Measurements from ENCODE around the gene PCSK7. TPM values are rescaled to one million over a fixed set of nuclear protein-coding genes. Genes with fewer than 3 reads are reported as not detected.
"Not testable (repeated sequence)": the region's sequence is repeated elsewhere in the genome, so short reads cannot be mapped to it uniquely, and the experiment has no call there.

The PCSK7 gene
- total RNA-seq, 1 donor from 2014 or later: 67.0 TPM

DNA sequence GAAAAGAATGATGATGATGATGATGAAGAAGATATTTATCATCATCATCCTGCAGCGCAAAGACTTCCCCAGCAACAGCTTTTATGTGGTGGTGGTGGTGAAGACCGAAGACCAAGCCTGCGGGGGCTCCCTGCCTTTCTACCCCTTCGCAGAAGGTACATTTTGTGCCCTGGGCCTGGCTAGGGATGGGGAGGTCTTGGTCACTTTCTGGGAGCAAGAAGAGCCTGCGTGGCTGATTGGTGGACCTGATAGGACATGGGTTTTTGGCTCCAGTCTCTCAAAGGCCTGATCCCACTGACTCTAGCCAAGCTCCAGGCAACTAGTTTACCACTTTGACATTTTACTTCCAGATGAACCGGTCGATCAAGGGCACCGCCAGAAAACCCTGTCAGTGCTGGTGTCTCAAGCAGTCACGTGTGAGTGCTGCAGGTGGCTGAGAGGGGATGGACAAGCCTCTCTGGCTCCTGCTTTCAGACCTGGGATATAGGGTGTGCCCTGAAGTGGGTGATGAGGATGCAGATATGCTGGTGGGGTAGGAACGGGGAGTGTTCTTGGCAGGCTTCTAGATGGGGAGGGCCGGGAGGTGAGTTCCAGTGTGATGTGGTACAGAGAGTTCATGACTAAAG, 48.0 kb downstream of the PCSK7 start:
- DNase-seq (ENCODE audit: low spot score): no peak

DNA sequence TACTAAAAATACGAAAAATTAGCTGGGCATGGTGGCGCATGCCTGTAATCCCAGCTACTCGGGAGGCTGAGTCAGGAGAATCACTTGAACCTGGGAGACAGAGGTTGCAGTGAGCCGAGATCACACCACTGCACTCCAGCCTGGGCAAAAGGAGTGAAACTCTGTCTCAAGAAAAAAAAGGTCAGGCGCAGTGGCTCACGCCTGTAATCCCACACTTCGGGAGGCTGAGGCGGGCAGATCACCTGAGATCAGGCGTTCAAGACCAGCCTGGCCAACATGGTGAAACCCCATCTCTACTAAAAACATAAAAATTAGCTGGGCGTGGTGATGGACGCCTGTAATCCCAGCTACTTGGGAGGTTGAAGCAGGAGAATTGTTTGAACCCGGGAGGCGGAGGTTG, 48.7 kb downstream of the PCSK7 start:
- DNase-seq (ENCODE audit: low spot score): not testable (repeated sequence)

DNA sequence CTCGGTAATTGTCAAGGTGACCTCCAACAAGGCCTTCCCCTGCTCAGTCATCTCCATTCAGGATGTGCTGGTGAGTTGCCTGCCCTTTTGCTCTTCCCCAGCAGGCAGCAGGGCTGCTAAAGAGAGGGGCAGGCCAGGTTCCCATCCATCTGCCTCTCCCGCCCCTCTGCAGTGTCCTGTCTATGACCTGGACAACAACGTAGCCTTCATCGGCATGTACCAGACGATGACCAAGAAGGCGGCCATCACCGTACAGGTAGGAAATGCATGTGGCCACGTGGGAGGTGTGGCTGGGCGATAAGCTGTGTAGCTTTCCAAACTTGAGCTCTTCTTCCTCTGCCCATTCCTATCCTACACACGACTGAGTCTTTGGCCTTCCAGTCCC, 49.3 kb downstream of the PCSK7 start:
- no peak for DNase-seq (ENCODE audit: low spot score)

DNA sequence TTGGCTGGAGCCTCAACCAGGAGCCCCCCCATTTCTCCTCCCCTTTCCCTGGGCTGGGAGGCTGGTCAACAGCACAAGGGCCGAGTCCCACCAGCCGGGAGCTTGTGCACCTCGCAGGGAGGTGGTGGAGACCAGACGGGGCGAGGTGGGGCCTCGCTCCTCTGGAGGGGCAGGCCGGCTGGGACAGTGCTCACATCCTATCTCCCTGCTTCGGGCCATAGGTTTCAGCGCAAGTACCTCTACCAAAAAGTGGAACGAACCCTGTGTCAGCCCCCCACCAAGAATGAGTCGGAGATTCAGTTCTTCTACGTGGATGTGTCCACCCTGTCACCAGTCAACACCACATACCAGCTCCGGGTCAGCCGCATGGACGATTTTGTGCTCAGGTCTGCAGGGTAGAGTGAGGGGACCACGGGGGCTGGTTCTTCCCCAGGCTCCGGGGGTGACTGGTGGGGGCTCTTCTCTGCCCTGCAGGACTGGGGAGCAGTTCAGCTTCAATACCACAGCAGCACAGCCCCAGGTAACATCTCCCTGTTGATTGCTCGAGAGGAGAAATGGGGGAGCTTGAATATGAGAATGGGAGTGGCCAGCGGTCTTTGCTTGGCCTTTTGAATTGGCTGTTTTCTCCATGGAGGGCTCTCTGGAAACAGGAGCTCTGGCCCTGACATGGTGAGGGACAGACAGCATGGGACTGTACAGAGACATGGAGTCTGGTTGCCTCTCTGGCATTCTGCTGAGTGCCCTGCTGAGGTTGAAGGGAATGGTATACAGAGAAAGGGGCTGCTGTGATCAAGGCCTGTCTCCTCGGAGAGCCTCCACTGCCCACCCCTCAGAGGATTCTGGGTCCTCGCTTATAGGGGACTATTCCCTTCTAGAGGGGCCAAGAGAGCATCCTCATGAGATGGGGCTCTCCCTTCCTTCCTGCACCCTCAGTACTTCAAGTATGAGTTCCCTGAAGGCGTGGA, 50.0 kb downstream of the PCSK7 start:
- no peak for DNase-seq (ENCODE audit: low spot score)

- peak; percentile 70 for DNase-seq (ENCODE audit: low spot score)
These were observed 51.0 kb downstream of the PCSK7 start for GRCh38 chr11:117180661-117181585.

- no peak for DNase-seq (ENCODE audit: low spot score)
These were observed 51.9 kb downstream of the PCSK7 start for GRCh38 chr11:117180020-117180419.

DNA sequence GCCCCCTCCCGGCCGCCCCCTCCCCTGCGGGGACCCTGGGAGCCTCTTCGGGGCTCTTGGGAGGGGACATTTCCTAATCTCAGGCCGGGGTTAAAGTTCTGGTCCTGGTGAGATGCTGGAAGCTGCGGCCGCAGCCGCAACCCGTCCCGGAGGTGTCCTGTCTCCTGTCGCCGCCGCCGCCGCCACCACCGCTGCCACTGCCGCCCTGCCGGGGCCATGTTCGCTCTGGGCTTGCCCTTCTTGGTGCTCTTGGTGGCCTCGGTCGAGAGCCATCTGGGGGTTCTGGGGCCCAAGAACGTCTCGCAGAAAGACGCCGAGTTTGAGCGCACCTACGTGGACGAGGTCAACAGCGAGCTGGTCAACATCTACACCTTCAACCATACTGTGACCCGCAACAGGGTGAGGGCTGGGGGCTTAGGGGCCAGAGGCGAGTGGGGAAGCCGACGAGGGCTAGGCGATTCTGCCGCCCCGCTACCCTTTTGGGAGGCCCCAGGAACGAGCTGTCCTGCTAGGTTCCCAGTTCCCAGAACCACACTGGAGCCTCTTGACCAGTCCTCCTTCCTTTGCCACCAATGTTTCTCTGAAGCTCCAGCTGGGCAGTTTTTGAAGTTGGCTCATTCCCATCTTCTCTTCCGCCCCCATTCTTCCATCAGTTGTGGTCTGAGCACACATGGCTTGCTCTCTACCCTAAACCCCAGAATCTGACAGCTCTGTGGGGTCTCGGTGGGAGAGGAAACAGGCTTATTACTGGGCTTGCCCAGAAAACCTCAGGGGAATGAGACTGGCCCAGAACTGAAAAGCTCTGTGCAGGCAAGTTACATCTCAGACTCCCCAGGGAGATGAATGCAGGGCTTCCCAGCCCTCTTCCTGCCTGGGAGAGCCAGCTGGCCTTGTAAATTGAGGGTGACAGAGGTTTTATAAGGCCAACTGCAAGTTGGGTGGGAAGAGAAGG, 52.5 kb downstream of the PCSK7 start:
- no peak for DNase-seq (ENCODE audit: low spot score)

- DNase-seq (ENCODE audit: low spot score): peak; percentile 95
These were observed 53.5 kb downstream of the PCSK7 start, which contains the start of gene SIDT2 for GRCh38 chr11:117178210-117179034. TSS of gene SIDT2 (plus strand) at chr11:117178743. CDS start at chr11:117179264, 521 bp downstream.

DNA sequence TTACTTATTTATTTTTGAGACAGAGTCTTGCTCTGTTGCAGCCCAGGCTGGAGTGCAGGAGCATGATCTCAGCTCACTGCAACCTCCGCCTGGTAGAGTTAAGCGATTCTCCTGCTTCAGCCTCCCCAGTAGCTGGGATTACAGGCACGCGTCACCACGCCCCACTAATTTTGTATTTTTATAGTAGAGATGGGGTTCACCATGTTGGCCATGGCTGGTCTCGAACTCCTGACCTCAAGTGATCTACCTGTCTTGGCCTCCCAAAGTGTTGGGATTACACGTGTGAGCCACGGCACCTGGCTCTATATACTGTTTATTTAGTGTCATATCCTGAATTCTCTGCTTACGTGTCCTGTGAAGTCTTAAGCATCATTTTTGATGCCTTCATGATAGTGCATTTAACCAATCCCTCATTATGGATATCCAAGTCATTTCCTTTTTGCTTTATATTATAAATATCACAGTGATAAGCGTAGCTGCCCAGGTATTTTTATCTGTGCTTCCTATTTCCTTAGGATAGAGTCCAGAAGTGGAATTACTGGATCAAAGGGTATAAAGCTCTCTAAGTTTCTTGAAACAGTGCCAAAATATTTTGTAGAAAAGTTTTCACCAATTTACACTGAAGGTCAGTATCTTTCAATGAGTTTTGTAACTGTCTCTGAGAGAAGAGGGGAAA, 54.2 kb downstream of the PCSK7 start:
- DNase-seq (ENCODE audit: low spot score): no peak

GRCh38 chr11:117176186-117176585, 55.7 kb downstream of the PCSK7 start:
- DNase-seq (ENCODE audit: low spot score): no peak

GRCh38 chr11:117175781-117176180, 56.1 kb downstream of the PCSK7 start:
- DNase-seq (ENCODE audit: low spot score): no peak

- no peak for DNase-seq (ENCODE audit: low spot score)
These were observed 56.8 kb downstream of the PCSK7 start for GRCh38 chr11:117175104-117175503.

GRCh38 chr11:117172724-117173421, 59.0 kb downstream of the PCSK7 start:
- no peak for DNase-seq (ENCODE audit: low spot score)

- DNase-seq (ENCODE audit: low spot score): no peak
These were observed 60.3 kb downstream of the PCSK7 start for GRCh38 chr11:117171404-117172061.

- no peak for DNase-seq (ENCODE audit: low spot score)
These were observed 60.9 kb downstream of the PCSK7 start for GRCh38 chr11:117171007-117171403.

DNA sequence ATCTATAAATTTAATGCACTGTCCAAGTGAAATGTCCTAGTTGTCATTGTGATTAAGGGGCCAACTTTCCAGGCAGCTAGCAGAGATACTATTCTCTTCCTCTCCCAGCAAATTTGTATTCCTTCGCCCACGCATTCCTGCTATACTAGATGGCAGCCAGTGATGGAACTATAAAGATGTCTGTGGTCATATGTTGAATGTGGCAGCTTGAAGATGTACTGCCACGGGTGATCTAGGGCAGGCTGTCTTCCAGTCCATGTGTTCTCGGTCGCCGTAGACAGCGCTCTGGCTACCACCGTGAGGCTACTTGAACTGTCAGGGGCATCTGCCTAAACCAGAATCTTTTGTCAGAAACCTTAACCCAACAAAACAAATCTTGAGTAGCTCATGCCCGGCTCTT, 61.7 kb downstream of the PCSK7 start:
- DNase-seq (ENCODE audit: low spot score): no peak

DNA sequence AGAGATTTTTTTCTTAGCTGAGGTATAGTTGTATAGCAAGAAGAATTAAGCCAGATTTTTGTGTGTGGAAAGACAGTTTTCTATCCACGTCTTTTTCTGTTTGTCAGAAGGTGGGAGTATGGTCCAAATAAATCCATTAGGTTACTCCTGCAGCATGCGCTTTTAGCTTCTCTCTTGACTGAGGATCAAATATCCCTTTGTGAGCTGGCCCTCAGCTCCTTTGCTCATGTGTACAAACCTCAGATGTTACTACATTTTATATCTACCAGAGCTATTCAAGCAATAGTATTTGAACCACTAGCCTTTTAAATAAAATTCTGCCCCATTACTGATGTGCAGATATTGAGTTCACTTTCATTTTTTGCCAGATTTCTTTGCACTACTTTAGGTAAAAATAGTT, 62.1 kb downstream of the PCSK7 start:
- DNase-seq (ENCODE audit: low spot score): no peak

GRCh38 chr11:117166491-117166890, 65.4 kb downstream of the PCSK7 start:
- no peak for DNase-seq (ENCODE audit: low spot score)

Measured in mucosa of gallbladder (tissue), 1 donor.